NCI-H1417 treated with DMSO at 0.1 percent for 48 hours (cell line): Measurements from ENCODE around the gene RPL15.

ENCODE experiments used
- DNase-seq: peaks from one replicate; lab custom pipeline; 2025; lab: John Stamatoyannopoulos, UW

The RPL15 gene

GRCh38 chr3:23961913-23962312 lies 45.0 kb downstream of the RPL15 start:
- DNase-seq = no peak

GRCh38 chr3:23964537-23965235 lies 47.8 kb downstream of the RPL15 start:
- DNase-seq = no peak

GRCh38 chr3:23966328-23966727 lies 49.4 kb downstream of the RPL15 start:
- DNase-seq = no peak

- no peak for DNase-seq
Measured at GRCh38 chr3:23968463-23969184, 51.7 kb downstream of the RPL15 start.

- DNase-seq = no peak
Measured at GRCh38 chr3:23969393-23969792, 52.5 kb downstream of the RPL15 start.
